Activated CD8-positive, alpha-beta memory T cell treated with anti-CD3 and anti-CD28 coated beads, Interleukin-2, amount 50 U/mL, for 1 hour (primary cell): ENCODE measurements around the gene TSEN54.

Experiments used
- DNase-seq: peaks from one replicate; pipeline ENCODE4 v3.0.0-alpha.2; 2020; ENCODE audit errors: extremely low read depth

The TSEN54 gene

GRCh38 chr17:75565618-75566017 is 49.3 kb downstream of the TSEN54 start:
- no peak for DNase-seq

DNA sequence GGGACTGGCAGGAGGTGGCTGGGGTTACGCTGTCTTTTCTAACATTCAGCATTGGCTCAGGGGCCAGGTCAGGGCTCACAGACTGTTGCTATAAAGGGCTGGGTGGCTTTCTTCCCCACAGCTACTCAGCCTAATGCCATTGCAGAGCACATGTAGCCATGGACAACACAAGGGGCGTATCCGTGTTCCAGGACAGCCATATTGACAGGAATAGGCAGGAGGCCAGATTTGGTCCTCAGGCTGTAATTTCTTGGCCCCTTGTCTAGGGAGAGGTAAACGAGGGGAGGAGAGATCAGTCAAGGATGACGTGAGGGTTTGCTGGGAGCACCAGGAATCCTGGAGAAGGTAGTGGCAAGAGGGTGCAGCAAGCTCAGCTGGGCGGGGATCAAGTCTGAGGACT is 50.1 kb downstream of the TSEN54 start:
- DNase-seq: no peak

DNA sequence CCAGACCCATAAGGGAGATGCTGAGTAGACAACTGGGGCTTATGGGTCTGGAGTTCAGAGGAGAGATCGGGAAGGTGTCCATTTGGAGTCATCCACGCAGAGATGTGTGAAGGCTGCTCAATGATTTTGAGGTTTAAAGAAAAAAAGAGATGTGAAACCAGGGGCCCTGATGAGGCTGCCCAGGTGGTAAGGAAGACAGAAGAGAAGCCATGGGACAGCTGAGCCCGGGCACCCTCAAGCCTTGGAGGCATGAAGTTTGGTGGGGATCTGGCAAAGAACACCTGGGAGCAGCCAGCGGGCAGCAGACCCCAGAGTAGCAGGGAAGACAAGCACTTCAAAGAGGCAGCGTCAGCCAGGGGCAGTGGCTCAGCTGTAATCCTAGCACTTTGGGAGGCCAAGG is 50.5 kb downstream of the TSEN54 start:
- no peak for DNase-seq

GRCh38 chr17:75568412-75569255 is 52.3 kb downstream of the TSEN54 start:
- no peak for DNase-seq

GRCh38 chr17:75570034-75570676 is 53.8 kb downstream of the TSEN54 start:
- no peak for DNase-seq

DNA sequence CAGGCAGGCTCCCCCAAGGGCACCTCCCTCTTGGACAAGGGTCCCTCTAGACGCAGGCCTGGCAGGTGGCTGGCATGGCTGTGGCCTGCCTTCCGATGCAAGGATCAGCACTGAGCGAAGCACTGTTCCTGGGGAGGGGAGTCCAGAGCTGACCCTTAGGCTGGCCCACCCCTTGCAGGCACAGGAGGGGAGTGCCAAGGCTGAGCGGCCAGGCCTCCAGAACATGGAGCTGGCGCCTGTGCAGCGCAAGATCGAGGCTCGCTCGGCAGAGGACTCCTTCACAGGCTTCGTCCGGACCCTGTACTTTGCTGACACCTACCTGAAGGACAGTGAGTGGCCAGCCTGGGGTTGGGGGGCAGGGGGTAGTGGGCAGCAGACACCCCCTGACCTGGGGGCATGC is 54.4 kb downstream of the TSEN54 start:
- no peak for DNase-seq

DNA sequence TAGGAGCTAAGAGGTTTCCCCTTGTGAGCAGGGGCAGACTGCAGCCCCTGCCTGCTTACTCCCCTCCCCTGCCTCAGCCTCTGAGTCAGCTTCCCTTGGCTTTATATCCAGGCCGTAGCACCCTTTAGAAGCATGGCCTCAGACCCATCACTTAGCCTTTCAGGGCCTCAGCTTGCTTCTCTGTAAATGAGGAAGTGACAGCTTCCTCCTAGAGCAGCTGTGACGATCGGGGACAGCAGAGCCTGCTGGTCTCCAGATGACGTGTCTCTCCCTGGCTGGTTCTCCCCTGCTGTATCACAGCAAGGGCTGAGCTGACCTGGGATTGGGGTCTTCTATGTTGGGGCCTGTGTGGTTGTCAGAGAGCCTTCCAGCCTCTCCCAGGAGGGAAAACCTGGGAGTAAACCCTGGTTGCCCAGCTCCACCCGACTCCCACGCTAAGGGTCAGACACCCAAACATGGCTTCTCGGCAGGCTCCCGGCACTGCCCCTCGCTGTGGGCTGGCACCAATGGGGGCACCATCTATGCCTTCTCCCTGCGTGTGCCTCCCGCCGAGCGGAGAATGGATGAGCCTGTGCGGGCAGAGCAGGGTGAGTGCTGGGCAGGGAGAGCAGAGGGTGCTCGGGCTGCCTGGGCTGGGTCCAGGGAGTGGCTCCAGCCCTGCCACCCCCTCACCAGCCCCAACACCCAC is 55.0 kb downstream of the TSEN54 start:
- no peak for DNase-seq

DNA sequence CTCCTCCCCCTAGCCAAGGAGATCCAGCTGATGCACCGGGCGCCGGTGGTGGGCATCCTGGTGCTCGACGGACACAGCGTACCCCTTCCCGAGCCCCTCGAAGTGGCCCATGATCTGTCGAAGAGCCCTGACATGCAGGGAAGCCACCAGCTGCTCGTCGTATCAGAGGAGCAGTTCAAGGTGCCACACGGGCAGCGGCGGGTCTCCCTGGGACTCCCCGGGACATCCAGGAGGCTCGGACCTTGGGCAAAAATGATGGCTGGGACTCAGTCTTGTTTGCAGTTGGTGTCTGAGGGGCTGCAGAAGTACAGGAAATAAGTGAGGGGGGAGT is 55.5 kb downstream of the TSEN54 start:
- no peak for DNase-seq

DNA sequence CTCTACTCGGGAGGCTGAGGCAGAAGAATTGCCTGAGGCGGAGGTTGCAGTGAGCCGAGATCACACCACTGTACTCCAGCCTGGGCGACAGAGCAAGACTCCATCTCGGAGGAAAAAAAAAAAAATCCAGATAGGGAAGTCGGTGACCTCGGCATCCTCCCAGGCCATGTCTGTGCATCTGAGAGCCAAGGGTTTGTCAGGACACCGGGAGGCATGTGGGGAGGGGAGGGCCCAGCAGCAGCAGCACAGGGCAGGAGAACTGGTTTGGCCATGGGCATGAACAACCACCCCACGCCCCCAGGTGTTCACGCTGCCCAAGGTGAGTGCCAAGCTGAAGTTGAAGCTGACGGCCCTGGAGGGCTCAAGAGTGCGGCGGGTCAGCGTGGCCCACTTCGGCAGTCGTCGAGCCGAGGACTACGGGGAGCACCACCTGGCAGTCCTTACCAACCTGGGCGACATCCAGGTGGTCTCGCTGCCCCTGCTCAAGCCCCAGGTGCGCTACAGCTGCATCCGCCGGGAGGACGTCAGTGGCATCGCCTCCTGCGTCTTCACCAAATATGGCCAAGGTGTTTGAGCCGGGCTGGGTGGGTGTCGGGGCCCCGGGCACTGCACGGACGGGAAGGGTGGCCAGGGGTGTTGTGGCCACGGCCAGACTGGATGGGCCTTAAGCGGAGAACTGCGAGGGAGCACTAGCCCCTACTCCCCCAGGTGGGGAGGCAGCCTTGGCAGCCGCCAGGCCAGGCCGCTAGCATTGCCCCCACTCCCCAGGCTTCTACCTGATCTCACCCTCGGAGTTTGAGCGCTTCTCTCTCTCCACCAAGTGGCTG is 56.6 kb downstream of the TSEN54 start:
- no peak for DNase-seq

DNA sequence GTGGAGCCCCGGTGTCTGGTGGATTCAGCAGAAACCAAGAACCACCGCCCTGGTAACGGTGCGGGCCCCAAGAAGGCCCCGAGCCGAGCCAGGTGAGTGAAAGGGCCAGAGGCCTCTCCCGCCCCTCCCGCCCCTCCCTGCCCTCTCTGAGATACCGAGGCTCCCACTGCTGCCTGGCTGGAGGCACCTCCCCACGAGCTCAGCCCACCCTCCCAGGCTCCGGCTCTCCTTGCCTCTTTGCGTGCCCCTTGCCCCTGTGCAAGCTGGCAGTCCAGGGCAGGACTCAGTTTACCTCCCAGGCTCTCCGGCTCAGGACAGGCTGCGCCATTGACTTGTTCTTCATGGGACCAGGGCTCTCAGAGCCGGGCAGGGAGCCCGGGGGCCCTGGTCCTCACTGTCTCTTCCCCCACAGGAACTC is 57.2 kb downstream of the TSEN54 start:
- no peak for DNase-seq

DNA sequence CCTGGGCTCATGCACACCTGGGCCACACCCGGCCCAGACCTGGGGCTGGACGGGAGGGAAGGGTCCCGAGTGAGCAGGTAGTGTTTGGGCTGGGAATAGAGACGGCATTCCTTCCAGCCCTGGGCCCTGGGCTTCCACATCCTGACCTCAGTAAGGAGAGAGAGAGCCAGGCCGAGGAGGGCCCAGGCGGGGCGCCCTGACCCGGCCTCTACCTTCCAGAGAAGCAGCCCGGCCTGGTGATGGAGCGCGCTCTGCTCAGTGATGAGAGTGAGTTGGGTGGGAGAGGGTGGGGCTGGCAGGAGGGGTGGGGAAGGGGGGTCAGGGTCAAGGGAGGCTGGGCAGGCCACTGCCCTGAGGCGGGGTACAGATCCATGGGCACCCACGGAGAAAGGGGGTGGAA is 57.7 kb downstream of the TSEN54 start:
- DNase-seq: no peak
